NB4 (cell line): ENCODE data around the gene LCE1F.

Experiments used
- DNase-seq: peaks from one replicate; pipeline ENCODE4 v3.0.0; 2010; ENCODE audit warnings: low read depth
- H3K4me3 ChIP-seq: one replicate; pipeline ENCODE4 v1.5.1; 2011; ENCODE audit warnings: mild to moderate bottlenecking, low read depth, low read length, moderate library complexity
- MAX ChIP-seq: IDR thresholded peaks from 2 replicates; pipeline ENCODE4 v1.6.1; 2011; ENCODE audit warnings: low read depth, low read length
- MYC ChIP-seq: IDR thresholded peaks from 2 replicates; pipeline ENCODE4 v1.6.1; 2011; ENCODE audit warnings: low read depth, low read length
- POLR2A ChIP-seq: IDR thresholded peaks from 2 replicates; pipeline ENCODE4 v1.6.1; 2011; ENCODE audit warnings: mild to moderate bottlenecking; ENCODE audit not compliant: insufficient read length; ENCODE audit errors: extremely low read depth
- TF ChIP-seq, protein P1 (sequence below): IDR thresholded peaks from one replicate; pipeline ENCODE4 v1.5.1; 2012; ENCODE audit warnings: low read depth, low read length

Gene LCE1F

GRCh38 chr1:152806576-152806975 is 31.6 kb downstream of the LCE1F start, which contains the start of gene LCE1C:
TSS of gene LCE1C (minus strand) at chr1:152806651. CDS start at chr1:152805478, 1,173 bp downstream.
- DNase-seq = no peak
- TF ChIP-seq MYC (no peak), MAX (no peak), POLR2A (no peak)
- TF ChIP-seq, protein P1, sequence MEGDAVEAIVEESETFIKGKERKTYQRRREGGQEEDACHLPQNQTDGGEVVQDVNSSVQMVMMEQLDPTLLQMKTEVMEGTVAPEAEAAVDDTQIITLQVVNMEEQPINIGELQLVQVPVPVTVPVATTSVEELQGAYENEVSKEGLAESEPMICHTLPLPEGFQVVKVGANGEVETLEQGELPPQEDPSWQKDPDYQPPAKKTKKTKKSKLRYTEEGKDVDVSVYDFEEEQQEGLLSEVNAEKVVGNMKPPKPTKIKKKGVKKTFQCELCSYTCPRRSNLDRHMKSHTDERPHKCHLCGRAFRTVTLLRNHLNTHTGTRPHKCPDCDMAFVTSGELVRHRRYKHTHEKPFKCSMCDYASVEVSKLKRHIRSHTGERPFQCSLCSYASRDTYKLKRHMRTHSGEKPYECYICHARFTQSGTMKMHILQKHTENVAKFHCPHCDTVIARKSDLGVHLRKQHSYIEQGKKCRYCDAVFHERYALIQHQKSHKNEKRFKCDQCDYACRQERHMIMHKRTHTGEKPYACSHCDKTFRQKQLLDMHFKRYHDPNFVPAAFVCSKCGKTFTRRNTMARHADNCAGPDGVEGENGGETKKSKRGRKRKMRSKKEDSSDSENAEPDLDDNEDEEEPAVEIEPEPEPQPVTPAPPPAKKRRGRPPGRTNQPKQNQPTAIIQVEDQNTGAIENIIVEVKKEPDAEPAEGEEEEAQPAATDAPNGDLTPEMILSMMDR = no peak
- no peak within 1 kb of the TSS for H3K4me3 ChIP-seq

DNA sequence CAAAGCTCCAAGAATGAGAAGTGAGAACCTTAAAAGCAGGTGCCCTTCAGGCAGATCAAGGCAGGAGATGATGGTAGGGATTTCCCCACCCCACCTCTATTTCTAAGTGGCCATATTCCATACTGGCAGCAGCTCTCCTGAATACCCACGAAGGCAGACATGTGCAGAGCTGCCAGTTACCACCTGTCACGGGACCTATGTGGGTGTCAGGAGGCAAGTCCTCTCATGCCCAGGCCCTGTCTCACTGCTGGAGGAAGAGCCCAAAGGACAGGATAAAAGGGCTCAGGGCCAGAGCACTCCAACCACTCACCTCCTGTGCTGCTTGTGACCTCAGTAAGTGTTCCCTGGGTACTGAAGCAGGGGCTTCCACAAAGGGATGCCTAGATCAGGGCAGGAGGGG is 36.1 kb downstream of the LCE1F start:
- DNase-seq = no peak
- TF ChIP-seq POLR2A (no peak), MYC (no peak), MAX (no peak)
- TF ChIP-seq, protein P1 = no peak
- H3K4me3 ChIP-seq = no peak overlapping the region

GRCh38 chr1:152811671-152812070 is 36.7 kb downstream of the LCE1F start, which contains the start of gene LCE1B:
TSS of gene LCE1B (plus strand) at chr1:152811971. CDS start at chr1:152812447, 476 bp downstream.
- no peak for DNase-seq
- TF ChIP-seq MYC (no peak), MAX (no peak), POLR2A (no peak)
- TF ChIP-seq, protein P1 = no peak
- H3K4me3 ChIP-seq = no peak within 1 kb of the TSS

GRCh38 chr1:152817309-152817708 is 42.4 kb downstream of the LCE1F start:
- no peak overlapping the region for H3K4me3 ChIP-seq
- TF ChIP-seq, protein P1 = no peak
- TF ChIP-seq MAX = no peak
- no peak for TF ChIP-seq POLR2A
- TF ChIP-seq MYC = no peak
- no peak for DNase-seq

DNA sequence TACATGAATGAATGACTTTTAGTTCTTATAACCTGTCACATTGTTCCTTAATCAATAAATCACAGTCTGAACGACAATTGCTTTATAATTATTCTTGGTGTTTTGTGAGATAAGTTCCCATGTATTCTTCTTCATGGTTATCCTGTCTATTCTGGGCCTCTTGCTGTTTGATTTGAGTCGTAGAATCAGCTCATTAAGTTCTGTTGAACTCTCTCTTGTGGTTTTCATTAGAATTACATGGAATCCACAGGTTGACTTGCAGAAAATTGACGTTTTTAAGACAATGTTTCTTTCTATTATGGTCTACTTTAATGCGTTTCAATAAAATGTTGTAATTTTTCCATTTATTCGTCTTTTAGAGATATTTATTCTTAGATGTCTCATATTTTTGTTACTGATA is 48.4 kb downstream of the LCE1F start:
- TF ChIP-seq, protein P1 = no peak
- no peak for TF ChIP-seq POLR2A
- TF ChIP-seq MYC = no peak
- no peak for TF ChIP-seq MAX
- no peak for DNase-seq
- H3K4me3 ChIP-seq = no peak overlapping the region
